Caco-2 (cell line): ENCODE measurements around the gene CHST12. TPM values are rescaled to one million over a fixed set of nuclear protein-coding genes. Genes with fewer than 3 reads are reported as not detected.
A peak's percentile ranks its signal among the peaks of the same experiment; 100 is the strongest.

ENCODE experiments used
- BruUV-seq: library from RNA; stranded (reverse); fragments of 400-500 nt; replicated peaks from 2 replicates; lab custom pipeline; 2021; lab: Mats Ljungman, UMichigan
- CTCF ChIA-PET: fragments of 300-600 bp; sonication (Branson Sonifier 250); formaldehyde crosslinking; loops from one replicate; lab custom pipeline; 2022; ENCODE audit warnings: antibody characterized with exemption; lab: Charles Lee
- POLR2A ChIA-PET: fragments of 300-600 bp; sonication (Branson Sonifier 250); formaldehyde crosslinking; loops from one replicate; lab custom pipeline; 2022; ENCODE audit warnings: antibody characterized with exemption; lab: Charles Lee
- DNase-seq, 2 experiments: peaks; one replicate each; pipeline versions ENCODE4 v3.0.0 to v3.0.0-alpha.2; 2020 to 2022
- H3K27me3 ChIP-seq: replicated peaks from 2 replicates; pipeline ENCODE4 v1.6.0; 2011; ENCODE audit warnings: low read length; ENCODE audit not compliant: control insufficient read depth, insufficient read depth
- H3K36me3 ChIP-seq: 2 replicates; pipeline ENCODE4 v1.5.1; 2011; ENCODE audit warnings: low read length; ENCODE audit not compliant: control insufficient read depth, insufficient read depth
- H3K4me1 ChIP-seq: fragments of 250-450 bp; sonication (Bioruptor Pico); 2 replicates; pipeline ENCODE4 v1.5.1; 2020; ENCODE audit warnings: mild to moderate bottlenecking
- H3K4me3 ChIP-seq: 2 replicates; pipeline ENCODE4 v1.5.1; 2011; ENCODE audit warnings: low read depth, mild to moderate bottlenecking, control low read depth, low read length
- H3K9me3 ChIP-seq: fragments of 250-450 bp; sonication (Bioruptor Pico); 2 replicates; pipeline ENCODE4 v1.5.1; 2020; ENCODE audit warnings: mild to moderate bottlenecking, moderate library complexity
- H3K27ac Mint-ChIP-seq: one replicate; pipeline ENCODE4 v1.8.0; 2022; ENCODE audit warnings: mixed read lengths; ENCODE audit not compliant: unreplicated experiment
- H3K27me3 Mint-ChIP-seq: one replicate; pipeline ENCODE4 v1.8.0; 2022; ENCODE audit warnings: mixed read lengths; ENCODE audit not compliant: insufficient read depth, unreplicated experiment
- H3K36me3 Mint-ChIP-seq: one replicate; pipeline ENCODE4 v1.8.0; 2022; ENCODE audit warnings: mild to moderate bottlenecking, mixed read lengths; ENCODE audit not compliant: insufficient read depth, unreplicated experiment
- H3K4me1 Mint-ChIP-seq: one replicate; pipeline ENCODE4 v1.8.0; 2022; ENCODE audit warnings: low read depth, mixed read lengths; ENCODE audit not compliant: unreplicated experiment
- H3K4me3 Mint-ChIP-seq: one replicate; pipeline ENCODE4 v1.8.0; 2022; ENCODE audit warnings: mild to moderate bottlenecking, moderate library complexity, mixed read lengths; ENCODE audit not compliant: unreplicated experiment
- H3K9me3 Mint-ChIP-seq: one replicate; pipeline ENCODE4 v1.8.0; 2022; ENCODE audit warnings: mixed read lengths; ENCODE audit not compliant: unreplicated experiment
- intact Hi-C: fragments of 100-400 bp; cut with micrococcal nuclease; formaldehyde crosslinking; loops from one replicate; pipeline ENCODE4 v1.10.0; 2022; ENCODE audit not compliant: unreplicated experiment
- total RNA-seq: library from RNA; stranded (reverse); gene quantifications from 2 replicates; pipeline ENCODE4 v1.2.3, GENCODE V29; 2022
- TF ChIP-seq, protein P1 (sequence below), 2 experiments: fragments of 200-600 bp in 1 of 2; IDR thresholded peaks; 1 replicate in 1 of 2; 2 replicates in 1 of 2; pipeline versions ENCODE4 v1.5.1 to v1.8.0; 2011 to 2022; ENCODE audit warnings: antibody characterized with exemption in 1 of 2, control low read depth in 1 of 2, inconsistent platforms in 1 of 2, low read depth in 1 of 2, low read length in 1 of 2, mild to moderate bottlenecking in 1 of 2, moderate library complexity in 1 of 2; ENCODE audit not compliant: insufficient read depth in 1 of 2, severe bottlenecking in 1 of 2, unreplicated experiment in 1 of 2

The CHST12 gene
- total RNA-seq, 1 experiment from 2014 or later, result 28.0 TPM

DNA sequence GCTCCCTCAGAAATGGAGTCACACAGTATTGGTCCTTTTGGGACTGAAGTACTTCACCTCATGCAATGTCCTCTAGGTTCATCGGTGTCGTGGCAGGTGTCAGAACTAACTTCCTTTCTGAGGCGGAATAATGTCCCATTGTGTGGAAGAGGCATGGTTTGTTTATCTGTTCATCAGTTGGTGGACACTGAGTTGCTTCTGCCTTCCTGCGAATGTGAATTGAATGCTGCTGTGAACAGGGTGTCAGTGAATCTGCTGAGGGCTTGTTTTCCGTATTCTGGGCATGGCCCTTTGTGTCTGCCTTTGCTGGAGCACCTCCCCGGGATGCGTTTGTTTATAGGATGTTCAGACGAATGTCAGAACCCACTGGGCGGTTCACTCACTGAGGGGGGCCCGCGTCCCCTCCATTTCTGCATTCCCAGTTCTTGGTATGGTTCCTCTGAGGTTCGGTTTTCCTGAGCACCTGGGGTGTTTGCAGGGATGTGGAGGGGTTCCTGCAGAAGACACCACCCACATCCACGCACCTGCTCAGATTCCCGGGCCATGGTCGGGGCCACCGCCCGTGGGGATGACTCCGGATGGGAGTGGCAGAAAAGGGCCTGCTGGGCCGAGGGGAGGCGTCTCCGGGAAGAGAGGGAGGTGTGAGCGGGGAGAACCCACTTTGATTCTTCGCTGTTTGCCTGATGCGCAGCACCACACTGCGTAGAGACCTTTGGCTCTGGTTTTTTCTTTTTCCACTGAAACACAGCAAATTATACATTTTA is 33.1 kb downstream of the CHST12 start:
- DNase-seq, result no peak
- POLR2A ChIA-PET, result no interaction called here
- TF ChIP-seq, protein P1, sequence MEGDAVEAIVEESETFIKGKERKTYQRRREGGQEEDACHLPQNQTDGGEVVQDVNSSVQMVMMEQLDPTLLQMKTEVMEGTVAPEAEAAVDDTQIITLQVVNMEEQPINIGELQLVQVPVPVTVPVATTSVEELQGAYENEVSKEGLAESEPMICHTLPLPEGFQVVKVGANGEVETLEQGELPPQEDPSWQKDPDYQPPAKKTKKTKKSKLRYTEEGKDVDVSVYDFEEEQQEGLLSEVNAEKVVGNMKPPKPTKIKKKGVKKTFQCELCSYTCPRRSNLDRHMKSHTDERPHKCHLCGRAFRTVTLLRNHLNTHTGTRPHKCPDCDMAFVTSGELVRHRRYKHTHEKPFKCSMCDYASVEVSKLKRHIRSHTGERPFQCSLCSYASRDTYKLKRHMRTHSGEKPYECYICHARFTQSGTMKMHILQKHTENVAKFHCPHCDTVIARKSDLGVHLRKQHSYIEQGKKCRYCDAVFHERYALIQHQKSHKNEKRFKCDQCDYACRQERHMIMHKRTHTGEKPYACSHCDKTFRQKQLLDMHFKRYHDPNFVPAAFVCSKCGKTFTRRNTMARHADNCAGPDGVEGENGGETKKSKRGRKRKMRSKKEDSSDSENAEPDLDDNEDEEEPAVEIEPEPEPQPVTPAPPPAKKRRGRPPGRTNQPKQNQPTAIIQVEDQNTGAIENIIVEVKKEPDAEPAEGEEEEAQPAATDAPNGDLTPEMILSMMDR (IDR thresholded peaks at IDR 0.05; ENCODE audit: insufficient read depth in 1 of 2, low read depth in 1 of 2, low read length in 1 of 2, severe bottlenecking in 1 of 2, unreplicated experiment in 1 of 2), result no peak
- H3K36me3 ChIP-seq, result peaks cover 9% of the 10 kb centered on the region
- H3K4me3 ChIP-seq, result no peak overlapping the region
- H3K36me3 Mint-ChIP-seq, result peaks cover 35% of the 10 kb centered on the region
- no TSS peak for BruUV-seq
- no peaks in the 10 kb centered on the region for H3K9me3 ChIP-seq
- peaks cover 43% of the 10 kb centered on the region for H3K4me1 Mint-ChIP-seq
- intact Hi-C loops, result no loop called here
- H3K27me3 Mint-ChIP-seq, result no peaks in the 10 kb centered on the region
- no peaks in the 10 kb centered on the region for H3K9me3 Mint-ChIP-seq
- no peaks in the 10 kb centered on the region for H3K27me3 ChIP-seq
- H3K27ac Mint-ChIP-seq, result peak overlapping the region; percentile 29
- H3K4me3 Mint-ChIP-seq, result no peak overlapping the region
- CTCF ChIA-PET, result no interaction called here
- H3K4me1 ChIP-seq, result peaks cover 46% of the 10 kb centered on the region

DNA sequence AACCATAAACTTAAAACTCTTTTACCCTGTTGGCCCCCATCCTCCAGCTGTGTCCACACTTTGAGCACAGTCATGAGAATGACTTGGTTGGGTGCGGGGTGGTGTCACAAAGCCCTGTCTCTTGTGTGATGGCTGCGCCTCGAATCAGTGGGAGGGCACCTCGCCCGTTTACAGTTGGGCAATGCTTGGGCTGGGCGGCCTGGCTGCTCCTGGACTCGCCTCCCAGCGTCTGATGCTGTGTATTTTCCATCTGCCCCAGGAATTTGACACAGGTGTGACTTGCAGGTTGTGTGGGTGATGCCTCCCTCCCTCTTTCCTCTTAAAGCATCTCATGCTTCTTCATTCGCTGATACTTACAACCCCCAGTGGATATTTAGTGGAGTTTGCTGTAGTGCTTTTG is 33.7 kb downstream of the CHST12 start:
- Mint-ChIP-seq H3K4me1 (peaks cover 50% of the 10 kb centered on the region), H3K36me3 (peaks cover 40% of the 10 kb centered on the region), H3K4me3 (no peak overlapping the region), H3K9me3 (no peaks in the 10 kb centered on the region), H3K27me3 (no peaks in the 10 kb centered on the region), H3K27ac (peak overlapping the region; percentile 29)
- Histone ChIP-seq H3K36me3 (peaks cover 8% of the 10 kb centered on the region), H3K4me3 (no peak overlapping the region), H3K9me3 (no peaks in the 10 kb centered on the region; the same call in 1 of the 2 replicates), H3K4me1 (peaks cover 49% of the 10 kb centered on the region), H3K27me3 (no peaks in the 10 kb centered on the region)
- intact Hi-C loops, result no loop called here
- ChIA-PET CTCF (no interaction called here), POLR2A (no interaction called here)
- no TSS peak for BruUV-seq
- no peak for DNase-seq
- TF ChIP-seq, protein P1 (IDR thresholded peaks at IDR 0.05; ENCODE audit: insufficient read depth in 1 of 2, low read depth in 1 of 2, low read length in 1 of 2, severe bottlenecking in 1 of 2, unreplicated experiment in 1 of 2), result no peak

DNA sequence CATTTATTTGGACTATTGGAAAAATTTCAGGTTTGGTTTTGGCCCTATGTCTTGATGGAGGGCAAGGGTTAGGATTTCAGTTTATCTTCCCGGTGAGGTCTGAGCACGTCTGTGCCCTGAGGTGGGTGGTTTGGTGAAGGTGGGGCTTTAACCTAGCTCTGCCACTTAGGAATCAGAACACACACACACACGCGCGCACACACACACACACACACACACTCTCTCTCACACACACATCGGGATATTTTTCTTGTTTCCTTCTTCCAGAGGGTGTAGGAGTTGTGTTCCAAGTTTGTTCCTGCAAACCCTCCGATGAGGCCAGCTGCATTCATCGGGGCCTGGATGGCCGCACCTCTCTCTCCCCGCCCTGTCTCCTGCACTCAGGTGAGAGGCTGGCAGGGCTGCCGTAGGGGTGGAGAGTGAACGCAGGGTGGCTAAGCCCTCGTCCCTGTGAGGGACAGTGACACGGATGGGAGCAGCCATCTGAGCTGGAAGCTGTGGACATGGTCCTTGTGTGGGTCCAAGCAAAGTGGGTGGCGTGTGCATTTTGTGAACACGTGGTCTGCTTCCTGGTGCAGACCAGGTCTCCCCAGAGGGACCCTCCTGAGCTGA is 34.2 kb downstream of the CHST12 start:
- Mint-ChIP-seq H3K27me3 (no peaks in the 10 kb centered on the region), H3K4me1 (peaks cover 51% of the 10 kb centered on the region), H3K9me3 (no peaks in the 10 kb centered on the region), H3K27ac (peak overlapping the region; percentile 72), H3K4me3 (no peak overlapping the region), H3K36me3 (peaks cover 42% of the 10 kb centered on the region)
- intact Hi-C loops, result no loop called here
- BruUV-seq, result no TSS peak
- no peak overlapping the region for H3K4me3 ChIP-seq
- peaks cover 7% of the 10 kb centered on the region for H3K36me3 ChIP-seq
- H3K4me1 ChIP-seq, result peaks cover 53% of the 10 kb centered on the region
- CTCF ChIA-PET, result no interaction called here
- POLR2A ChIA-PET, result no interaction called here
- H3K27me3 ChIP-seq, result no peaks in the 10 kb centered on the region
- DNase-seq, result no peak
- H3K9me3 ChIP-seq, result no peaks in the 10 kb centered on the region; the same call in 1 of the 2 replicates
- TF ChIP-seq, protein P1 (IDR thresholded peaks at IDR 0.05; ENCODE audit: insufficient read depth in 1 of 2, low read depth in 1 of 2, low read length in 1 of 2, severe bottlenecking in 1 of 2, unreplicated experiment in 1 of 2), result no peak
